ENCODE measurements around the gene FLNB. TPM values are rescaled to one million over a fixed set of nuclear protein-coding genes. Genes with fewer than 3 reads are reported as not detected.

FLNB gene
- total and polyA plus RNA-seq, 2 of the 4 experiments (the other 2 are of a cell fraction) = 78.0 to 136 TPM

DNA sequence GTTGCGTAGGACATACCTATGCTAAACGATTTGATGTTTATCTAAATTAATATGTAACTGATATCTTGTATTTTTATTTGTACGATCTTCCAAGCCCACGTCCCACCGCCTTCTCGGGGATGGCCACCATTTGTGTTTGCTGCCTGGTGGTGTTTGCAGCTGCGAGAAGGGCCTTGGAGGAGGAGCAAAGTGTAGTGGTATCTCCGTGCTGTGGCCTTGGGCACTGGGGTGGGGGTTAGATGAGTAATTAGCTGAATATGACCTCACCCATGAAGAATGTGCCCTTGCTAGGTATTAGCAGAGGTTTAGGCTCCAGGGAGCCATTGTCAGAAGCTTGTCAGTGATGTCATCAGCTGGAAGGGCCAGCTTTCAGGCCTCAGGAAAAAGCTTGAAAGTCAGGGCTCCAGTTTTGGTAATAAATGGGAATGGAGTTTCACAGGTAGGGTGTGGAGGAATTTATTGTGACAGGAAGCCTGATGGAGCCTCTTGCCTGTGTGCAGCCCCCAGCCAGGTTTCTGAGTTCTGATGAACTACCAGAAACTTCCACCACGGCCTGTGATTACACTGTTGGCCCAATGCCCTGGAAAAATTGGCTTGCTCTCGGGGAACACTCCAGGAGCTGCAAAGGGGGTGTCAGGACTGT lies 41.0 kb downstream of the FLNB start:
- Histone ChIP-seq H2BK120ac (ENCODE audit: low read depth, low read length) (peak overlapping the region; percentile 93), H3K9me3 (ENCODE audit: control insufficient read depth, insufficient read depth, low read length) (no peaks in the 10 kb centered on the region), H4K91ac (ENCODE audit: insufficient read depth, low read depth, low read length) (peak overlapping the region; percentile 96), H3K9ac (ENCODE audit: low read depth, low read length) (peak overlapping the region; percentile 22; the same call in 1 of the 2 replicates), H2AK5ac (ENCODE audit: low read depth, low read length) (peak overlapping the region; percentile 94), H4K20me1 (ENCODE audit: insufficient read depth, low read length) (peaks cover 23% of the 10 kb centered on the region), H3K4me1 (ENCODE audit: control insufficient read depth, insufficient read depth, low read length) (peaks cover 41% of the 10 kb centered on the region), H3K4ac (ENCODE audit: low read depth, low read length) (peak overlapping the region; percentile 93), H2BK5ac (ENCODE audit: low read depth, low read length, poor library complexity, severe bottlenecking) (peak overlapping the region; percentile 72), H2BK15ac (ENCODE audit: low read depth, low read length) (peak overlapping the region; percentile 39), H2AK9ac (replicated peaks; ENCODE audit: low read depth, low read length, poor library complexity) (peak overlapping the region; percentile 18), H3K14ac (replicated peaks; ENCODE audit: low read depth, low read length) (peak overlapping the region; percentile 86), H2AFZ (replicated peaks; ENCODE audit: low read length, poor library complexity) (peak overlapping the region; percentile 34), H2BK20ac (ENCODE audit: low read depth, low read length) (peak overlapping the region; percentile 86), H3K56ac (ENCODE audit: extremely low read depth, insufficient read depth, low read length) (peak overlapping the region; percentile 25), H3K4me3 (ENCODE audit: insufficient read depth, low read depth, low read length) (no peak overlapping the region), H3K18ac (ENCODE audit: low read depth, low read length) (peak overlapping the region; percentile 79), H4K8ac (ENCODE audit: low read depth in 2 of 2, low read length in 2 of 2) (peak overlapping the region; percentile 45 to 77), H3K4me2 (ENCODE audit: low read depth, low read length) (peak overlapping the region; percentile 23; the same call in 1 of the 2 replicates), H3K79me1 (ENCODE audit: low read depth in 1 of 2, low read length in 2 of 2) (peaks cover 20 to 76% of the 10 kb centered on the region in 2 experiments; a peak in 3 of 4 replicates), H3K36me3 (ENCODE audit: control insufficient read depth, insufficient read depth, low read length) (no peaks in the 10 kb centered on the region), H3K9me1 (ENCODE audit: insufficient read depth, low read length) (peaks cover 37% of the 10 kb centered on the region), H3K27ac (ENCODE audit: insufficient read depth, low read length) (peak overlapping the region; percentile 61), H3K27me3 (ENCODE audit: control insufficient read depth, insufficient read depth, low read length) (no peaks in the 10 kb centered on the region), H3K23ac (ENCODE audit: low read depth, low read length) (peak overlapping the region; percentile 59), H4K5ac (ENCODE audit: low read depth, low read length) (peak overlapping the region; percentile 66)
- DNase-seq (peak; percentile 90), ATAC-seq (ENCODE audit: low read depth) (peak; percentile 36)
- 80% methylated on average over 1 of the region's 10 CpGs; no CpG with 5 or more reads in 1 of the 2 experiments for WGBS, 2 experiments (ENCODE audit: extremely low coverage in 2 of 2, insufficient read length in 1 of 2)
- intact Hi-C loops (cut with micrococcal nuclease) (loop anchor here (10.0 kb wide), 1 partner anchor 784 kb away; no protein-coding TSS in a partner anchor), in situ Hi-C loops (cut with MboI; ENCODE audit: low sequenced_read_pairs) (no loop called here), dilution Hi-C loops (cut with HindIII; ENCODE audit: low sequenced_read_pairs, unreplicated experiment) (no loop called here)
- CTCF ChIA-PET = interaction anchor here (1.1 kb wide), 1 partner anchor 185 kb away, joined by 3 read pairs; no protein-coding TSS in a partner anchor
- no TSS peak for BruUV-seq (replicated peaks)
- TF ChIP-seq RCOR1 (IDR thresholded peaks at IDR 0.05; ENCODE audit: insufficient replicate concordance, low read length) = no peak
- TF ChIP-seq CEBPB (IDR thresholded peaks at IDR 0.05; ENCODE audit: low read depth, low read length) = peak; percentile 9; the same call in 1 of the 2 replicates
- no peak for TF ChIP-seq BHLHE40 (IDR thresholded peaks at IDR 0.05; ENCODE audit: low read depth, low read length)
- TF ChIP-seq, protein P1, sequence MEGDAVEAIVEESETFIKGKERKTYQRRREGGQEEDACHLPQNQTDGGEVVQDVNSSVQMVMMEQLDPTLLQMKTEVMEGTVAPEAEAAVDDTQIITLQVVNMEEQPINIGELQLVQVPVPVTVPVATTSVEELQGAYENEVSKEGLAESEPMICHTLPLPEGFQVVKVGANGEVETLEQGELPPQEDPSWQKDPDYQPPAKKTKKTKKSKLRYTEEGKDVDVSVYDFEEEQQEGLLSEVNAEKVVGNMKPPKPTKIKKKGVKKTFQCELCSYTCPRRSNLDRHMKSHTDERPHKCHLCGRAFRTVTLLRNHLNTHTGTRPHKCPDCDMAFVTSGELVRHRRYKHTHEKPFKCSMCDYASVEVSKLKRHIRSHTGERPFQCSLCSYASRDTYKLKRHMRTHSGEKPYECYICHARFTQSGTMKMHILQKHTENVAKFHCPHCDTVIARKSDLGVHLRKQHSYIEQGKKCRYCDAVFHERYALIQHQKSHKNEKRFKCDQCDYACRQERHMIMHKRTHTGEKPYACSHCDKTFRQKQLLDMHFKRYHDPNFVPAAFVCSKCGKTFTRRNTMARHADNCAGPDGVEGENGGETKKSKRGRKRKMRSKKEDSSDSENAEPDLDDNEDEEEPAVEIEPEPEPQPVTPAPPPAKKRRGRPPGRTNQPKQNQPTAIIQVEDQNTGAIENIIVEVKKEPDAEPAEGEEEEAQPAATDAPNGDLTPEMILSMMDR (conservative IDR thresholded peaks at IDR 0.05; ENCODE audit: low read depth, low read length) = no peak
- no peak for TF ChIP-seq SMC3 (IDR thresholded peaks at IDR 0.05; ENCODE audit: low read depth, low read length)
- TF ChIP-seq MAZ (IDR thresholded peaks at IDR 0.05; ENCODE audit: borderline replicate concordance, low read depth, low read length) = 0 out of 2 replicates have a peak, but pooled peaks have one; percentile 22
- TF ChIP-seq, protein P2, sequence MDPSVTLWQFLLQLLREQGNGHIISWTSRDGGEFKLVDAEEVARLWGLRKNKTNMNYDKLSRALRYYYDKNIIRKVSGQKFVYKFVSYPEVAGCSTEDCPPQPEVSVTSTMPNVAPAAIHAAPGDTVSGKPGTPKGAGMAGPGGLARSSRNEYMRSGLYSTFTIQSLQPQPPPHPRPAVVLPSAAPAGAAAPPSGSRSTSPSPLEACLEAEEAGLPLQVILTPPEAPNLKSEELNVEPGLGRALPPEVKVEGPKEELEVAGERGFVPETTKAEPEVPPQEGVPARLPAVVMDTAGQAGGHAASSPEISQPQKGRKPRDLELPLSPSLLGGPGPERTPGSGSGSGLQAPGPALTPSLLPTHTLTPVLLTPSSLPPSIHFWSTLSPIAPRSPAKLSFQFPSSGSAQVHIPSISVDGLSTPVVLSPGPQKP (IDR thresholded peaks at IDR 0.05; ENCODE audit: borderline replicate concordance, low read depth, low read length) = no peak
- TF ChIP-seq, protein P3, sequence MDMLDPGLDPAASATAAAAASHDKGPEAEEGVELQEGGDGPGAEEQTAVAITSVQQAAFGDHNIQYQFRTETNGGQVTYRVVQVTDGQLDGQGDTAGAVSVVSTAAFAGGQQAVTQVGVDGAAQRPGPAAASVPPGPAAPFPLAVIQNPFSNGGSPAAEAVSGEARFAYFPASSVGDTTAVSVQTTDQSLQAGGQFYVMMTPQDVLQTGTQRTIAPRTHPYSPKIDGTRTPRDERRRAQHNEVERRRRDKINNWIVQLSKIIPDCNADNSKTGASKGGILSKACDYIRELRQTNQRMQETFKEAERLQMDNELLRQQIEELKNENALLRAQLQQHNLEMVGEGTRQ (IDR thresholded peaks at IDR 0.05; ENCODE audit: low read depth, low read length) = no peak
- no peak for TF ChIP-seq NFE2L2 (IDR thresholded peaks at IDR 0.05; ENCODE audit: low read depth, low read length)
- TF ChIP-seq MAFK (IDR thresholded peaks at IDR 0.05; ENCODE audit: low read depth, low read length) = peak; percentile 11; the same call in 1 of the 2 replicates
- peak; percentile 43; the same call in 1 of the 2 replicates for TF ChIP-seq FOS (IDR thresholded peaks at IDR 0.05; ENCODE audit: low read depth, low read length)
- POLR2A ChIA-PET (ENCODE audit: unreplicated experiment) = no interaction called here
